HG02870 (cell line): ENCODE measurements around the gene BMERB1.

Source experiments
- ATAC-seq: cut with Tn5 transposase; IDR thresholded peaks from one replicate; pipeline ENCODE4 v1.9.1; 2021; ENCODE audit warnings: mild to moderate bottlenecking, moderate library complexity; ENCODE audit not compliant: unreplicated experiment

Gene BMERB1

GRCh38 chr16:15581127-15581815 lies 146.9 kb downstream of the BMERB1 start:
- no peak for ATAC-seq

- ATAC-seq = no peak
These were observed 149.1 kb downstream of the BMERB1 start for GRCh38 chr16:15583526-15583925.

GRCh38 chr16:15585956-15586355 lies 151.6 kb downstream of the BMERB1 start:
- ATAC-seq = no peak

GRCh38 chr16:15586716-15587115 lies 152.3 kb downstream of the BMERB1 start:
- ATAC-seq = no peak

- ATAC-seq = no peak
These were observed 152.9 kb downstream of the BMERB1 start for GRCh38 chr16:15587152-15587825.

GRCh38 chr16:15592324-15592723 lies 157.9 kb downstream of the BMERB1 start:
- ATAC-seq = no peak

GRCh38 chr16:15593235-15593634 lies 158.8 kb downstream of the BMERB1 start:
- no peak for ATAC-seq

- ATAC-seq = no peak
These were observed 160.4 kb downstream of the BMERB1 start for GRCh38 chr16:15594711-15595320.

- ATAC-seq = no peak
These were observed 162.7 kb downstream of the BMERB1 start for GRCh38 chr16:15597135-15597534.

- ATAC-seq = no peak
These were observed 163.6 kb downstream of the BMERB1 start for GRCh38 chr16:15597822-15598647.

- no peak for ATAC-seq
These were observed 164.3 kb downstream of the BMERB1 start for GRCh38 chr16:15598648-15599190.

GRCh38 chr16:15599303-15600070 lies 165.1 kb downstream of the BMERB1 start:
- ATAC-seq = no peak

- no peak for ATAC-seq
These were observed 167.0 kb downstream of the BMERB1 start for GRCh38 chr16:15601212-15601879.

GRCh38 chr16:15602285-15603044 lies 168.1 kb downstream of the BMERB1 start:
- no peak for ATAC-seq

GRCh38 chr16:15604460-15605440 lies 170.4 kb downstream of the BMERB1 start:
- no peak for ATAC-seq

GRCh38 chr16:15605839-15606517 lies 171.6 kb downstream of the BMERB1 start:
- ATAC-seq = no peak

- ATAC-seq = no peak
These were observed 172.3 kb downstream of the BMERB1 start for GRCh38 chr16:15606518-15607220.
